ENCODE data around the gene HBS1L. TPM values are rescaled to one million over a fixed set of nuclear protein-coding genes. Genes with fewer than 3 reads are reported as not detected.
A peak's percentile ranks its signal among the peaks of the same experiment; 100 is the strongest.

HBS1L gene
- total RNA-seq (2011; cell fraction: chromatin; rRNA removed; ENCODE audit: low replicate concordance) = 82.7 and 242 TPM in 2 replicates
- total RNA-seq (2011; cell fraction: nucleolus; rRNA removed) = 27.5 and 35.5 TPM in 2 replicates
- 68.2 and 121 TPM in 2 replicates for total RNA-seq (2011; cell fraction: nucleoplasm; rRNA removed)
- total RNA-seq (2014; rRNA removed) = 133 and 145 TPM in 2 replicates
- total RNA-seq (2014; rRNA removed; fragmentation: Illumina TruSeq; extraction: Trizol) = 184 and 207 TPM in 2 replicates
- 161 and 170 TPM in 2 replicates for total RNA-seq (2015; rRNA removed; fragmentation: Illumina TruSeq; extraction: Trizol)
- 128 and 140 TPM in 2 replicates for total RNA-seq (2021)
- polyA plus RNA-seq (2011; rRNA removed) = 131 and 175 TPM in 2 replicates
- polyA plus RNA-seq (2011; cell fraction: cytosol; rRNA removed) = 34.0 and 60.3 TPM in 2 replicates
- 57.7 and 92.5 TPM in 2 replicates for polyA plus RNA-seq (2011; cell fraction: nucleus; rRNA removed)
- 75.8 and 104 TPM in 2 replicates for polyA plus RNA-seq (2012)
- polyA plus RNA-seq (2014; fragmentation: Illumina TruSeq; extraction: Trizol) = 117 and 121 TPM in 2 replicates
- polyA plus RNA-seq (2014; fragmentation: Nextera tagmentation; extraction: Ambion mirVana) = 100 to 1,000 TPM; 101 to 199 TPM
- 115 and 120 TPM in 2 replicates for polyA plus RNA-seq (2014; rRNA removed)
- 345 and 377 TPM in 2 replicates for polyA minus RNA-seq (2011; rRNA and poly(A)+ RNA removed)
- polyA minus RNA-seq (2011; cell fraction: cytosol; rRNA and poly(A)+ RNA removed) = 82.5 and 96.0 TPM in 2 replicates
- 84.1 and 152 TPM in 2 replicates for polyA minus RNA-seq (2011; cell fraction: nucleus; rRNA and poly(A)+ RNA removed)
- percentile 95 among the genes with signal in this experiment for Bru-seq, nascent RNA
- percentile 94 among the genes with signal in this experiment for BruChase-seq, experiment 1, labeled RNA remaining after a 2-hour chase
- percentile 94 among the genes with signal in this experiment for BruChase-seq, experiment 2, labeled RNA remaining after a 6-hour chase
- long read RNA-seq, experiment 1, full-length matches to known transcripts = 501 of 619 reads
- long read RNA-seq, experiment 1, partial matches to known transcripts = 28 of 619 reads
- long read RNA-seq, experiment 1, other reads (novel, unspliced or antisense) = 90 of 619 reads
- long read RNA-seq, experiment 2, full-length matches to known transcripts = 20 of 57 reads
- long read RNA-seq, experiment 2, partial matches to known transcripts = 16 of 57 reads
- long read RNA-seq, experiment 2, other reads (novel, unspliced or antisense) = 21 of 57 reads
- long read RNA-seq, experiment 3, full-length matches to known transcripts = 89 of 113 reads
- long read RNA-seq, experiment 3, partial matches to known transcripts = 16 of 113 reads
- long read RNA-seq, experiment 3, other reads (novel, unspliced or antisense) = 8 of 113 reads

DNA sequence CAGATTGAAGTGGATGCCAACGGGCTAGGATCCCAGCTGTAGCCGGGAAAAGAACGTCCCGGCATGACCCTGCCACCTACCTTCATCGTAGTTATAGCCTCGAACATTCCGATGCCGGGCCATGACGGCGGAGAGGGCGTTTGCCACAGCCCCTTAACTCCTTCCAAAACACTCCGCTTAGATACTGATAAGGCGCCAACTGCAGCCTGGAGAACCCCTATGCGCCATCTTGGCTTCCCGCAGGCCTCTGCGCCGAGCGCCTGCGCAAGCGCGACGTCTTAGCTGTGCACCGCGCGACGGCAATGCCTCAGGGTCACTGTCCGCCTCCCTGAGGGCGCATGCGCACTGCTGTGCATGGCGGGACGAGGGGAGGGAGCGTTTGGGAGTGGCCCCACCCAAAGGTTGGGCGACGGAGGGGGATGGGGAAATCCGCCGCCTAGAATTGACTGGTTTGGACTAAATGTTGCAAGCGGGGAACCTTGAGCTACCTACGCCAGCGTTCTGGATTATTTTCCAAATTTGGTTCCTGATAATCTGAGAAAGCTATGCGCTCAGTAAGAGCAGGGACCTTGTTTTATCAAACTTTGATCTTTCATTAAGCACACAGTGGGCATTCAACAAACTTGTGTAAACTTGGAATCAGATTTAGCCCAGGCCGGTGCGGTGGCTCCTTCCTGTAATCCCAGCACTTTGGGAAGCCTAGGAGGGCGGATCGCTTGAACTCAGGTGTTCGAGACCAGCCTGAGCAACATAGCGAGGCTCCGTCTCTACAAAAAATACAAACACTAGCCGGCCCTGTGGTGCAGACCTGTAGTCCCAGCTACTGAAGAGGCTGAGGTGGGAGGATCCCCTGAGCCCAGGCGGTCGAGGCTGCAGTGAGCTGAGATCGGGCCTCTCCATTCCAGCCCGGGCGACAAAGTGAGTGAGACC, at the start of gene HBS1L:
HBS1L (minus strand) TSS at position 254 of the 930 bp plus-strand sequence; CDS start at position 123, 131 bp downstream.
- H3K4me3 ChIP-seq = peak within 1 kb of the TSS; percentile 70
- H3K9ac ChIP-seq (ENCODE audit: insufficient read depth in 1 of 2, low read depth in 2 of 2, low read length in 2 of 2) = peak within 1 kb of the TSS; percentile 94 to 95
- H3K27ac ChIP-seq (ENCODE audit: extremely low read depth, low read depth, low read length) = peak within 1 kb of the TSS; percentile 94
- ChIA-PET CTCF (ENCODE audit: low intra/inter-chr PET ratio) (no interaction called here), POLR2A (interaction anchor here (0.5 to 3.7 kb wide), 27 partner anchors 8 to 1236 kb away, joined by 3 to 36 read pairs (median 3); partner anchors contain the start of gene MYB)
- peak; percentile 95 for FAIRE-seq
- H3K27me3 ChIP-seq (ENCODE audit: control insufficient read depth in 2 of 2, insufficient read depth in 2 of 2, low read length in 2 of 2) = no peaks in the 10 kb centered on the region
- ATAC-seq = peak; percentile 93
- peaks cover 58% of the 10 kb centered on the region for H3K79me2 ChIP-seq (ENCODE audit: control insufficient read depth, insufficient read depth, low read length)
- intact Hi-C loops (cut with micrococcal nuclease) = loop anchor here (2.0 to 5.0 kb wide), 3 partner anchors 32 to 267 kb away; no protein-coding TSS in a partner anchor
- under 1% methylated on average over 53 of the region's 53 CpGs for WGBS (ENCODE audit: insufficient coverage, low coverage, missing lambda C conversion rate)
- TSS peak; percentile 95 for BruUV-seq (replicated peaks)
- no peaks in the 10 kb centered on the region for H3K9me1 ChIP-seq (ENCODE audit: control insufficient read depth, insufficient read depth, low read length)
- peak within 1 kb of the TSS; percentile 89 for H3K4me2 ChIP-seq (ENCODE audit: insufficient read depth, low read length)
- H3K4me1 ChIP-seq (replicated peaks in 1 of 2; ENCODE audit: control insufficient read depth in 2 of 2, insufficient read depth in 2 of 2, low read length in 2 of 2) = peaks cover 3 to 11% of the 10 kb centered on the region in 2 experiments; a peak in 4 of 5 replicates
- H4K20me1 ChIP-seq (replicated peaks; ENCODE audit: control insufficient read depth, insufficient read depth, low read length) = 0 out of 2 replicates have a peak, but pooled peaks cover 3% of the 10 kb centered on the region
- DNase-seq (ENCODE audit: extremely low read depth in 1 of 4, low spot score in 3 of 4) = peak; percentile 97 to 100 (median 98)
- in situ Hi-C loops (cut with MboI) = no loop called here
- H3K36me3 ChIP-seq (ENCODE audit: control insufficient read depth, insufficient read depth, low read length) = peaks cover 25% of the 10 kb centered on the region
- no peaks in the 10 kb centered on the region for H3K9me3 ChIP-seq (replicated peaks; ENCODE audit: control insufficient read depth, insufficient read depth, low read depth, low read length)
- H2AFZ ChIP-seq (ENCODE audit: low read depth, low read length) = peak within 1 kb of the TSS; percentile 82
- TF ChIP-seq GTF2A2 (tag; IDR thresholded peaks at IDR 0.05) (no peak), ZSCAN32 (CRISPR knock-in tag; IDR thresholded peaks at IDR 0.05) (no peak), FOXP1 (CRISPR knock-in tag; IDR thresholded peaks at IDR 0.05) (no peak), CEBPG (CRISPR knock-in tag; IDR thresholded peaks at IDR 0.05) (peak; percentile 82), CEBPG (tag; conservative IDR thresholded peaks at IDR 0.05 in 1 of 2, IDR thresholded peaks at IDR 0.05 in 1 of 2) (peak; percentile 75 to 91), ZNF830 (CRISPR knock-in tag; IDR thresholded peaks at IDR 0.05) (no peak), ZNF311 (CRISPR knock-in tag; IDR thresholded peaks at IDR 0.05) (no peak), ZNF121 (CRISPR knock-in tag; conservative IDR thresholded peaks at IDR 0.05) (no peak), ZNF354B (CRISPR knock-in tag; IDR thresholded peaks at IDR 0.05) (no peak), HNRNPL (IDR thresholded peaks at IDR 0.05; ENCODE audit: low read depth, low read length) (no peak), NFATC3 (IDR thresholded peaks at IDR 0.05) (no peak)
- TF ChIP-seq, protein P1, sequence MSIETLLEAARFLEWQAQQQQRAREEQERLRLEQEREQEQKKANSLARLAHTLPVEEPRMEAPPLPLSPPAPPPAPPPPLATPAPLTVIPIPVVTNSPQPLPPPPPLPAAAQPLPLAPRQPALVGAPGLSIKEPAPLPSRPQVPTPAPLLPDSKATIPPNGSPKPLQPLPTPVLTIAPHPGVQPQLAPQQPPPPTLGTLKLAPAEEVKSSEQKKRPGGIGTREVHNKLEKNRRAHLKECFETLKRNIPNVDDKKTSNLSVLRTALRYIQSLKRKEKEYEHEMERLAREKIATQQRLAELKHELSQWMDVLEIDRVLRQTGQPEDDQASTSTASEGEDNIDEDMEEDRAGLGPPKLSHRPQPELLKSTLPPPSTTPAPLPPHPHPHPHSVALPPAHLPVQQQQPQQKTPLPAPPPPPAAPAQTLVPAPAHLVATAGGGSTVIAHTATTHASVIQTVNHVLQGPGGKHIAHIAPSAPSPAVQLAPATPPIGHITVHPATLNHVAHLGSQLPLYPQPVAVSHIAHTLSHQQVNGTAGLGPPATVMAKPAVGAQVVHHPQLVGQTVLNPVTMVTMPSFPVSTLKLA (conservative IDR thresholded peaks at IDR 0.05) = peak; percentile 69 to 80; a peak in 3 of 4 replicates
- TF ChIP-seq, protein P2, sequence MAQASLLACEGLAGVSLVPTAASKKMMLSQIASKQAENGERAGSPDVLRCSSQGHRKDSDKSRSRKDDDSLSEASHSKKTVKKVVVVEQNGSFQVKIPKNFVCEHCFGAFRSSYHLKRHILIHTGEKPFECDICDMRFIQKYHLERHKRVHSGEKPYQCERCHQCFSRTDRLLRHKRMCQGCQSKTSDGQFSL (CRISPR knock-in tag; IDR thresholded peaks at IDR 0.05) = no peak
- TF ChIP-seq, protein P2 (tag; IDR thresholded peaks at IDR 0.05) = no peak
